ENCODE measurements around the gene SHANK1.
"Not testable (repeated sequence)": the region's sequence is repeated elsewhere in the genome, so short reads cannot be mapped to it uniquely, and the experiment has no call there.

SHANK1 gene

GRCh38 chr19:50632151-50632835 lies 87.3 kb downstream of the SHANK1 start:
- DNase-seq: no peak

GRCh38 chr19:50629801-50630200 lies 89.8 kb downstream of the SHANK1 start:
- DNase-seq: no peak

GRCh38 chr19:50629194-50629593 lies 90.4 kb downstream of the SHANK1 start:
- DNase-seq: no peak

- DNase-seq: no peak
Observed at GRCh38 chr19:50628551-50628950, 91.1 kb downstream of the SHANK1 start.

GRCh38 chr19:50628146-50628545 lies 91.5 kb downstream of the SHANK1 start:
- DNase-seq: no peak

GRCh38 chr19:50626795-50627194 lies 92.8 kb downstream of the SHANK1 start:
- no peak for DNase-seq

- DNase-seq: no peak
Observed at GRCh38 chr19:50626011-50626410, 93.6 kb downstream of the SHANK1 start.

- DNase-seq: no peak
Observed at GRCh38 chr19:50624949-50625600, 94.5 kb downstream of the SHANK1 start.

- DNase-seq: not testable (repeated sequence)
Observed at GRCh38 chr19:50620394-50620906, 99.2 kb downstream of the SHANK1 start.

- DNase-seq: not testable (repeated sequence)
Observed at GRCh38 chr19:50619184-50619583, 100.4 kb downstream of the SHANK1 start.

- not testable (repeated sequence) for DNase-seq
Observed at GRCh38 chr19:50618379-50618778, 101.2 kb downstream of the SHANK1 start.

- DNase-seq: not testable (repeated sequence)
Observed at GRCh38 chr19:50612504-50613404, 106.8 kb downstream of the SHANK1 start.

Data from T-helper 9 cell (primary cell).